GM19193 (cell line): ENCODE data around the gene IGFBP4.

Experiments used
- POLR2A ChIP-seq: IDR thresholded peaks from 4 replicates; pipeline ENCODE4 v1.6.1; 2011; ENCODE audit not compliant: insufficient read depth, insufficient read length; ENCODE audit errors: extremely low read depth

The IGFBP4 gene

DNA sequence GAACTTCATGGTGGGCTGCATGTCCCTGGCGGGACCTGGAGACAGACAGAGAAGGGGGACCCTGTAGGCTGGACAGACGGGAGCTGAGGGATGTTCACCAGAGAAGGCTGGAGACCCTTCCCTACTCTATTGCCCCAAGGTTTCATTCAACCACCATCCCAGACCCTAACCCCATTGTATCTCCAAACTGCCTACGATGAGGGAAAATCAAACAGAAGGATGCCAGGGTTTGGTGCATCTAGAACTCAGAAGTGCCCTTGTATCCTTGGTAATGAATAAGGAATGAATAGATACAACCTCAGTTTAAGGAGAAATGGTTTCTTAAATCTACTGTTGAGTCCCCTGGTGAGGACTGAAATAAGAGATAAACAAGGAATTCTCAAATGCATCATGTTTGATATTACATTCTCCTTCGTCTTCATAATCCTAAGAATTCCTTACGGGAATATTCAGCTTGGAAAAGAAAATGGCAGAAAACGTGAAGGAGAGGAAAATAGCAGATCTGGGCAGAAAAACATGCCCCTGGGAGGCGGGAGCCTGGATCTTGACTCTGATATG lies 41.8 kb downstream of the IGFBP4 start:
- TF ChIP-seq POLR2A = no peak

GRCh38 chr17:40485851-40486521 lies 42.7 kb downstream of the IGFBP4 start:
- no peak for TF ChIP-seq POLR2A

DNA sequence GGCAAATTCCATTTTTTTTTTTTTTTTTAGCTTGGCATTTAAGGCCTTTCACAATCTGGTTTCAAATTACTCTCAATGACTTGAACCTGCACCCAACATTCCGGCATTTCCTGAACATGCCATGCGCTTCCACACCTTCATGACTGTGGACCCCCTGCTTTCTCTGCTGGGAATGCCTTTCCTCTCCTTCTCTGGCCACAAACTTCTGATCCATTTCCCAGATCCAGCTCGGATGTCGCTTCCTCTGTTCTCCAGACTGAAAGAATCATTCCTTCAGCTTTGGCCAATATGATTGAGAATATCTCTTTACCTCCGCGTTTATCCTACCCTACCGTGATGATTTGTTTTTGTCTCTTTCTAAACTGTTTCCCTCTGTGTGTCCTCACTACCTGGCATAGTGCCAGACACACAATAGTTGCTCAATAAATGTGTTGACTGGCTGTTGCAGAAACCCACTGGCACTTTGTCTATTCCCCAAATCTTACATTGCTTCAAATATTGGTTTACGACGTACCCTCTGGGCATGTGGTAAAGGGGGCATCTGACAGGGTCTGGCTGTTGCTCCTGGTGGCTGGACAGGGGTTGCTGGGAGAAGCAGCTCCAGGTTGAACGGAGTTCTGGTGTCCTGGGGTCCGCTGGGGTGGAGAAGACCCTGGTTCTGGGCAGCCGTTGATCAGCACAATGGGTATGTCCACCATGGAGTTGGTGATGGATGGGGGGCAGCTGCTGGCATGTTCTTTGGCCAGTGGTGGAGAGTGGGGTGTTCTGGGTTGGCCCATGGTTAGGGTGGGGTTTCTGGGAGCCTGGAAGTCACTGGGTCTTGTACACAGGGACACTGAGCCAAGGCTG lies 43.5 kb downstream of the IGFBP4 start:
- no peak for TF ChIP-seq POLR2A

GRCh38 chr17:40487371-40488020 lies 44.2 kb downstream of the IGFBP4 start:
- no peak for TF ChIP-seq POLR2A

GRCh38 chr17:40490289-40490853 lies 47.1 kb downstream of the IGFBP4 start:
- TF ChIP-seq POLR2A = no peak

- TF ChIP-seq POLR2A = no peak
Measured at GRCh38 chr17:40490982-40491381, 47.7 kb downstream of the IGFBP4 start.

GRCh38 chr17:40491486-40491885 lies 48.2 kb downstream of the IGFBP4 start:
- no peak for TF ChIP-seq POLR2A

DNA sequence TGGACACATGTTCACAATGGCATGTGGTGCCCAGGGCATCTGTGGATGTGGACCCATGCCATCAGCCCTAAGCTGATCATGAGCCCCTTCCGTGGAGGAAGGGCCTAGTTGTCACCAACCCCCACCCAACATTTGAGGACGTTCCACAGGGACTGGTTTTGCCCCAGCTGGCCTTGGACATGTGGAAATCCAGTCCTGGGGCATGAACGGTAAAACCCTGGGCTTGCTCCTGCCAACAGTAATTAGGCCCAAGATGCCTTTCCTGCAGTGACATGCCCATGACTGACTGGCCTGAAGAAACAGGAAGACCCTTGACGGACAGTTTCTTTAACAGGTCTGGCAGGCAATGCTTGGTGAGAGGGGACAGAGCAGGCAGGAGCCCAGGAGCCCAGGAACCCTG lies 50.4 kb downstream of the IGFBP4 start:
- TF ChIP-seq POLR2A = no peak

DNA sequence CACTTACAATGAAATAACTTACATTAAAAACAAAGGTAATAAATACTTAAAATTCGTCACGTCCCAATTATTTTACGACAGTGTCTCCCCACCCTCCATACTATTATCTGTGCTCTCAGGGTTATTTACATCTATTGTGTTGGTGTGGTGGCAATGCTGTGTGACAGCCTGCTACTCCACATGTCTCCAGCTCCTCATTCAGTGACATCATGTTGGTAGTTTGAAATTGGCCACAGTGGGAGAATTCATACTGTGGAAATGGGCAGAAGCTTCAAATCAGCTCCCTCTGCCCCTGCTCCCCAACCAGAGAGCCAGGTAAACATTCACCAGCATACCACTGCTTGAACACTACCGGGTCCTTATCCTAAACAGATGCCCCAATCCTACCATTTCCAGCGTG lies 51.9 kb downstream of the IGFBP4 start:
- TF ChIP-seq POLR2A = no peak

DNA sequence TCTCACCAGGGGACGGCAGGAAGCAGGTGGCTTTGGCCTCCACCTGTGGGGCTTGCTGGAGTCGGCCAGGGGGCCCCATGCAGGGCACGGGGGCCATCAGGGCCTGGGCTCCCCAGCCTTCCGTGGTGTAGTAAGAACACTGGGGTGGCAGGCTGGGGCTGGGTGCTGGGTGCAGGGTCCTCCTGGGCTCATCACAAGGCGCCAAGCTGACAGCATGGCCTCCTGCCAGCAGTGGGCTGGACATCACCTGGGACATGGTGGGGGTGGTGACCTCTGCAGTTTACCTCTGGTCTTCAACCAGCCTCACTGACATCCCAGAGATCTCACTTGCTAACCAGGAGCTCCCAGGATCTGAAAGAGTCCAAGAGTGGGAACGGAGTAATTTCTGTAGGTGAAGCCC lies 52.9 kb downstream of the IGFBP4 start:
- TF ChIP-seq POLR2A = no peak

DNA sequence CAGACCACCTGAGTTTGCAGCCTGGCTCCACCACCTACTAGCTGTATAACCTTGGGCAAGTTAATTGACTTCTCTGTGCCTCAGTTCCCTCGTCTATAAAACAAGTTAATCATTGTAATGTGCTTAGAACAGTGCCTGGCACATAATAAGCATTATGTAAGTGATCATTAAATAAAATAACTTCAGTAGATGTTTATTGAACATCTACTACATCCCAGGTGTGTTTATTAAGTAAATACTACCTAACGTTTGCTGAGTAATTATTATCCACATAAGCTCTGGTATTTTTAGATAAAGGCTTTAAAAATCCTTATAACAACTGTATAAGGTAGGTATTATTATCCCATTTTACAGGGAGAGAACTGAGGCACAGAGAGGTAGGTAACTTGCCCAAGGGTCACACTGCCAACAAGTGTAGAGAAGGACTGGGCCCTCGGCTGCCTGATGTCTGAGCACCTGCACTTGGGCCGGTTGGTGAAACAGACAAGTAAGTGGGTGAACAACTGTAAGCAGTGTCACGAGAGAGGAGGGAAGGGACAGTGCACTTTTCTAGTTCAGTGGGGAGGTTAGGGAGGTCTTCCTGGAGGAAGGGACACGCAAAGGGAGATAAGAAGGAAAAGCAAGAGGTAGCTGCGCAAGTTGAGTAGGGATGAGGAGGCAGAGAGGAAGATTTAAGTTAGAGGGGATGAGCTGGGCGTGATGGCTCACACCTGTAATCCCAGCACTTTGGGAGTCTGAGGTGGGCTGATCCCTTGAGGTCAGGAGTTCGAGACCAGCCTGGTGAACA lies 53.6 kb downstream of the IGFBP4 start:
- no peak for TF ChIP-seq POLR2A

GRCh38 chr17:40497695-40498094 lies 54.4 kb downstream of the IGFBP4 start:
- TF ChIP-seq POLR2A = no peak

DNA sequence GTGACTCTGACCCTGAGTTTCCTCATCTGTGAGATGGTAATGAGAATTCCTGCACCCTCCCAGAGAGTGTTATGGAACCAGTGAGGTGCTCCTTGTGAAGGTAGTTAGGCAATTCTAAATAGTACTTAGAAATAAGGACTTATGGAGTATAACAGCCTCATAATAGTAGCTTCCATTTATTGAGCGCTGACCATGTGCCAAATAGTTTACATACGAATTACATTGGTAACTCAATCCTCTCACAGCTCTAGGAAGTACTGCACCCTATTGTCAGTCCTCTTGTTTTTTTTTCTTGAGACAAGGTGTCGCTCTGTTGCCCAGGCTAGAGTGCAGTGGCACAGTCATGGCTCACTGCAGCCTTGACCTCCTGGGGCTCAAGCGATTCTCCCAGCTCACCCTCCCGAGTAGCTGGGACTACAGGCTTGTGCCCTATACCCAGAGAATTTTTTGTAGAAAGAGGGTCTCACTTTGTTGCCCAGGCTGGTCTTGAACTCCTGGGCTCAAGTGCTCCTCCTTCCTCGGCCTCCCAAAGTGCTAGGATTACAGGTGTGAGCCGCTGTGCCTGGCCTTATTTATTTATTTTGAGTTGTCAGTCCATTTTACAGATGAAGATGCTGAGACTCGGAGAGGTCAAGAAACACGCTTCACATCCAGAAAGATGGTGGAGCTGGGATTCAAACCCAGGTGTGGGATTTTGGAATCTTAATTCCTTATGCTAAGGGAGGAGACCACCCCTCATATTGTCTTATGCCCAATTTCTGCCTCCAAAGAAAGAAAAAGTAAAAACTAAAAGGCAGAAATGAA lies 55.2 kb downstream of the IGFBP4 start:
- TF ChIP-seq POLR2A = no peak
